ENCODE measurements around the gene CNTD1. TPM values are rescaled to one million over a fixed set of nuclear protein-coding genes. Genes with fewer than 3 reads are reported as not detected.
"Not testable (repeated sequence)": the region's sequence is repeated elsewhere in the genome, so short reads cannot be mapped to it uniquely, and the experiment has no call there.

Gene CNTD1
- total RNA-seq, 2 experiments from 2014 or later, result not detected

DNA sequence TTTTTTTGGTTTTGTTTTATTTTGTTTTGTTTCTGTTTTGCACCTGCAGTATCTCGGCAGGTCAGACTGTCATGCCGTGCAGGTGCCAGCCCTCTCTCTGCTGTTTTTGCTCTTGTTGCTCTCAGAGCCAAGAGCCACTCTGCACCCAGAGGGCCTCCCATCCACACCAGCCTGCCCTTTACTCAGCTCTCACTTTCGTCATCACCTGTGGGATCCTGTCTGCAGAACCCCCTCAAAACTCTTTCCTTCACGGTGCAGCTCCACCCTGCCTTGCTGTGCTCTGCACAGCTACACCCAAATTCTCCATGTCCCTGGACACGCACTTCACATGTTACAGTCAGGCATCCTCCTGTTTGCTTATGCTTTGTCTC is 54.9 kb downstream of the CNTD1 start:
- DNase-seq, result no peak
- no peak overlapping the region for H3K27ac Mint-ChIP-seq

DNA sequence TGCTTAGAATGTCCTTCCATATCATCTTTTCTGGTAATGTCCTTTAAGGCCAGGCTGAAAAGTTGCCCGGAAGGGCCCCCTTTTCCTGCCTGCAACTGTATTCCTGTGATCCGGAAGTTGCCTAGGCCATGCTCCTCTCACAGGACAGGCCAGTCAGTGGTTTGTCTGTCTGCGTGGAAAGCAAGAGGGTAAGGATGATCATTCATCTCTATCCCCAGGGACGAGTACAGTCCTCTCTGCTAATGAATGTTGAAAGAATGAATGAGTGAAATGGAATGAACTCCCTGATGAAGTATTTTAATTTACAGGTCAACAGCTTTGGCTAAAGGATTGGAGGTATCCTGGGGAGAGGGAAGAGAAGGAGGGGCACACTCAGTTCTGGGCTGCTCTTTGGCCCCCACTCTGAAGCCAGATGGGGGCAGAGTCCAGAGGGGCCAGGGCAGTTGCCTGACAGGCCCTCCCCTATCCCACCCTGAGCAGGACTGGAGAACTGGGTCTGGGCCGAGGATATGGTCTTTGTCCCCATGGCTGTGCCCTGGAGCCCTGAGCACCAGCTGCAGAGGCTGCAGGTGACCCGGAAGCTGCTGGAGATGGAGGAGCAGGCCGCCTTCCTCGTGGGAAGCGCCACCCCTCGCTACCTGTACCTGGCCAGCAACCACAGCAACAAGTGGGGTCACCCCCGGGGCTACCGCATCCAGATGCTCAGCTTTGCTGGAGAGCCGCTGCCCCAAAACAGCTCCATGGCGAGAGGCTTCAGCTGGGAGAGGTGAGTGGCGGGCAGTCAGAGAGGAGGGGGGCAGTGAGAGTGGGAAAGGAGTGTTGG is 55.5 kb downstream of the CNTD1 start:
- Mint-ChIP-seq H3K36me3 (ENCODE audit: low read depth) (no peaks in the 10 kb centered on the region), H3K4me1 (no peaks in the 10 kb centered on the region), H3K4me3 (no peak overlapping the region), H3K9me3 (no peaks in the 10 kb centered on the region), H3K27me3 (peaks cover 4% of the 10 kb centered on the region), H3K27ac (no peak overlapping the region)
- no peak for DNase-seq
- POLR2A ChIA-PET, result interaction anchor here (1.3 kb wide), 1 partner anchor 9 kb away, joined by 3 read pairs; no protein-coding TSS in a partner anchor
- CTCF ChIA-PET, result no interaction called here

More for the DNA sequence above, 54.9 kb downstream of the CNTD1 start:
- no peak overlapping the region for H3K4me3 Mint-ChIP-seq
- no peaks in the 10 kb centered on the region for H3K36me3 Mint-ChIP-seq (ENCODE audit: low read depth)
- ChIA-PET POLR2A (no interaction called here), CTCF (no interaction called here)
- H3K4me1 Mint-ChIP-seq, result no peaks in the 10 kb centered on the region
- no peaks in the 10 kb centered on the region for H3K9me3 Mint-ChIP-seq
- peaks cover 4% of the 10 kb centered on the region for H3K27me3 Mint-ChIP-seq

DNA sequence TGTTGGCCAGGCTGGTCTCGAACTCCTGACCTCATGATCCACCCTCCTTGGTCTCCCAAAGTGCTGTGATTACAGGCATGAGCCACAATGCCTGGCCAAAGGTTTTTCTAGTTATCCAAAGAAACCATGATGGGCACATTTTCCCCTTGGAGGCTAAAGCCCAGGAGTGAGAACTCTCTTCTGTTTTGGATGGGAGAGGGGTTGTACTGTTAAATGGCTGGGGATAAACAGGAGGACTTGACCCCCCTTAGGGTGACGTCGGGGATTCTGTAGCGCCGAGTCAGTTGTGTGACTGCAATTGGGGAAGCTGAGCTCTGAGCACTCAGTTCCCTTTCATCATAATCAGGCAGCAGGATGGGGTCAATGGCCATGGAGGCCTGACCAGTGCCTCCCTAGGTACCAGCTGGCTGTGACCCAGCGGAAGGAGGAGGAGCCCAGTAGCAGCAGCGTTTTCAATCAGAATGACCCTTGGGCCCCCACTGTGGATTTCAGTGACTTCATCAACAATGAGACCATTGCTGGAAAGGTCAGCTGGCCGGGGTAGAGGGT is 56.5 kb downstream of the CNTD1 start:
- Mint-ChIP-seq H3K27me3 (peaks cover 4% of the 10 kb centered on the region), H3K9me3 (no peaks in the 10 kb centered on the region), H3K4me1 (no peaks in the 10 kb centered on the region), H3K4me3 (no peak overlapping the region), H3K27ac (no peak overlapping the region), H3K36me3 (ENCODE audit: low read depth) (no peaks in the 10 kb centered on the region)
- no peak for DNase-seq
- ChIA-PET CTCF (no interaction called here), POLR2A (interaction anchor here (1.3 kb wide), 1 partner anchor 10 kb away, joined by 3 read pairs; no protein-coding TSS in a partner anchor)

GRCh38 chr17:42856093-42856492 is 57.4 kb downstream of the CNTD1 start:
- H3K27ac Mint-ChIP-seq; H3K36me3 Mint-ChIP-seq (ENCODE audit: low read depth); H3K4me3 Mint-ChIP-seq; H3K27me3 Mint-ChIP-seq; DNase-seq; CTCF ChIA-PET; POLR2A ChIA-PET; H3K9me3 Mint-ChIP-seq; H3K4me1 Mint-ChIP-seq: not testable (repeated sequence)

GRCh38 chr17:42856516-42856915 is 57.9 kb downstream of the CNTD1 start:
- POLR2A ChIA-PET; DNase-seq; H3K4me3 Mint-ChIP-seq; H3K27me3 Mint-ChIP-seq; CTCF ChIA-PET; H3K9me3 Mint-ChIP-seq; H3K36me3 Mint-ChIP-seq (ENCODE audit: low read depth); H3K27ac Mint-ChIP-seq; H3K4me1 Mint-ChIP-seq: not testable (repeated sequence)

DNA sequence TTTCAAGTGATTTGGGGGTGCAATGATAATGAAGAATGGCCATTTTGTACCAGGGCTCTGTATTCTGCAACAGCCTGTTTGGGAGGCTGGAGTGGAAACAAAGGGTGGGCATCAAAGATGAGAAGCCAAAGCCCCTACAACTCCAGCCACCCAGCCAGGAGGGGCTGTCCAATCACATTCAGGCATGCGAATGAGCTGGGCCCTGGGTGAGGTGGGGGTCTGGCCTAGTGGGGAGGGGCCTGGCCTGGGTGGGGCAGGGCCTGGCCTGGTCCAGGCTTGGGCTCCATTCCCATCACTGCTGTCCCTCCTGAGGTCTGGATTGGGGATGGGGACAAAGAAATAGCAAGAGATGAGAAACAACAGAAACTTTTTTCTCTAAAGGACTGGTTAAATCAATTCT is 58.7 kb downstream of the CNTD1 start:
- Mint-ChIP-seq H3K9me3 (no peaks in the 10 kb centered on the region), H3K4me3 (no peak overlapping the region), H3K36me3 (ENCODE audit: low read depth) (no peaks in the 10 kb centered on the region), H3K27ac (no peak overlapping the region), H3K4me1 (no peaks in the 10 kb centered on the region), H3K27me3 (peaks cover 4% of the 10 kb centered on the region)
- ChIA-PET CTCF (no interaction called here), POLR2A (no interaction called here)
- DNase-seq, result no peak

Other genes starting within 250 kb of the CNTD1 start
- gene HSD17B1, start 245.9 kb upstream of the CNTD1 start, total RNA-seq, result under 1 TPM; 0.73 to 0.76 TPM
- 10 to 100 TPM; 80.1 to 84.3 TPM for gene COASY, start 236.7 kb upstream of the CNTD1 start, total RNA-seq
- 10 to 100 TPM; 52.2 to 53.8 TPM for gene MLX, start 231.8 kb upstream of the CNTD1 start, total RNA-seq
- 10 to 100 TPM; 14.7 to 16.1 TPM for gene PSMC3IP, start 221.1 kb upstream of the CNTD1 start, total RNA-seq
- 10 to 100 TPM; 73.9 to 75.5 TPM for gene RETREG3, start 189.5 kb upstream of the CNTD1 start, total RNA-seq
- gene TUBG1, start 189.2 kb upstream of the CNTD1 start, total RNA-seq, result 10 to 100 TPM; 53.3 to 56.3 TPM
- gene TUBG2, start 139.6 kb upstream of the CNTD1 start, total RNA-seq, result 1 to 10 TPM; 7.2 to 7.5 TPM
- gene PLEKHH3, start 121.9 kb upstream of the CNTD1 start, total RNA-seq, result 1 to 10 TPM; 1.8 to 3.1 TPM
- 1 to 10 TPM in 1 of 2 experiments, under 1 TPM in 1; 0.68 to 1.1 TPM for gene CCR10, start 117.0 kb upstream of the CNTD1 start, total RNA-seq
- gene CNTNAP1, start 116.3 kb upstream of the CNTD1 start, total RNA-seq, result 1 to 10 TPM; 1.2 TPM
- gene EZH1, start 53.8 kb upstream of the CNTD1 start, total RNA-seq, result 10 to 100 TPM; 51.9 to 55.3 TPM
- gene RAMP2, start 37.6 kb upstream of the CNTD1 start, total RNA-seq, result not detected
- gene VPS25, start 25.4 kb upstream of the CNTD1 start, total RNA-seq, result 10 to 100 TPM; 52.8 to 53.0 TPM
- under 1 TPM; 0.18 to 0.20 TPM for gene WNK4, start 18.3 kb upstream of the CNTD1 start, total RNA-seq
- 10 to 100 TPM; 35.1 to 37.0 TPM for gene COA3, start 157 bp upstream of the CNTD1 start, total RNA-seq
- 10 to 100 TPM; 95.6 to 96.8 TPM for gene BECN1, start 25.4 kb downstream of the CNTD1 start, total RNA-seq
- 100 to 1,000 TPM; 101 to 104 TPM for gene PSME3, start 34.5 kb downstream of the CNTD1 start, total RNA-seq
- gene AOC2, start 45.7 kb downstream of the CNTD1 start, total RNA-seq, result 1 to 10 TPM; 1.0 to 1.1 TPM
- gene AOC3, start 52.3 kb downstream of the CNTD1 start, total RNA-seq, result under 1 TPM; 0.50 to 0.53 TPM
- not detected for gene G6PC1, start 101.9 kb downstream of the CNTD1 start, total RNA-seq
- gene AARSD1, start 165.6 kb downstream of the CNTD1 start, total RNA-seq, result 10 to 100 TPM; 27.9 to 28.5 TPM
- under 1 TPM; 0.40 to 0.65 TPM for gene PTGES3L, start 181.2 kb downstream of the CNTD1 start, total RNA-seq
- gene RUNDC1, start 181.7 kb downstream of the CNTD1 start, total RNA-seq, result 10 to 100 TPM; 17.1 to 17.3 TPM
- gene RPL27, start 199.6 kb downstream of the CNTD1 start, total RNA-seq, result 100 to 1,000 TPM; 880 to 892 TPM
- gene IFI35, start 207.9 kb downstream of the CNTD1 start, total RNA-seq, result 100 to 1,000 TPM; 149 to 154 TPM
- gene VAT1, start 223.5 kb downstream of the CNTD1 start, total RNA-seq, result 10 to 100 TPM; 15.0 to 16.6 TPM
- not detected for gene RND2, start 226.4 kb downstream of the CNTD1 start, total RNA-seq